Upper lobe of left lung (tissue), 6 donors: ENCODE data around the gene SLC5A8. TPM values are rescaled to one million over a fixed set of nuclear protein-coding genes. Genes with fewer than 3 reads are reported as not detected.
"Not testable (repeated sequence)": the region's sequence is repeated elsewhere in the genome, so short reads cannot be mapped to it uniquely, and the experiment has no call there.

Source experiments
- ATAC-seq, 2 donors: fragments of 200-7000 bp; cut with Tn5 transposase; one replicate each; pipeline ENCODE4 v1.9.1; 2022; ENCODE audit warnings: mild to moderate bottlenecking in 2 of 2, moderate library complexity in 2 of 2; ENCODE audit not compliant: low FRiP score in 2 of 2
- DNase-seq, 2 donors: peaks; one replicate each; pipeline ENCODE4 v3.0.0-alpha.2; 2019 to 2020
- H3K27ac ChIP-seq, 4 donors: fragments of 200-600 bp; sonication (generic); one replicate each; pipeline ENCODE4 v1.5.1; 2016 to 2019
- H3K27me3 ChIP-seq, 4 donors: fragments of 200-600 bp; sonication (generic); one replicate each; pipeline ENCODE4 v1.5.1; 2017 to 2019
- H3K36me3 ChIP-seq, 4 donors: fragments of 200-600 bp; sonication (generic); one replicate each; pipeline ENCODE4 v1.5.1; 2016 to 2019
- H3K4me1 ChIP-seq, 4 donors: fragments of 200-600 bp; sonication (generic); one replicate each; pipeline ENCODE4 v1.5.1; 2018 to 2019
- H3K4me3 ChIP-seq, 4 donors: fragments of 200-600 bp; sonication (generic); one replicate each; pipeline ENCODE4 v1.5.1; 2017 to 2019; ENCODE audit warnings: mild to moderate bottlenecking in 2 of 4, moderate library complexity in 1 of 4
- H3K9me3 ChIP-seq, 4 donors: fragments of 200-600 bp; sonication (generic); one replicate each; pipeline ENCODE4 v1.5.1; 2018 to 2019
- EP300 ChIP-seq, 4 donors: sonication (generic); formaldehyde crosslinking; IDR thresholded peaks; one replicate each; pipeline ENCODE4 v1.5.1; 2017; ENCODE audit warnings: antibody characterized with exemption in 4 of 4, control low read depth in 2 of 4
- POLR2A ChIP-seq, 4 donors: fragments of 450-650 bp; IDR thresholded peaks; one replicate each; pipeline ENCODE4 v1.5.1; 2016 to 2017; ENCODE audit warnings: antibody characterized with exemption in 4 of 4, mild to moderate bottlenecking in 2 of 4
- POLR2AphosphoS5 ChIP-seq, 2 donors: sonication (generic); formaldehyde crosslinking; IDR thresholded peaks; one replicate each; pipeline ENCODE4 v1.5.1; 2017; ENCODE audit warnings: antibody characterized with exemption in 2 of 2
- whole genome bisulfite sequencing, 2 donors: methylation state at CpG; one replicate each; pipeline ENCODE4 v1.1.5; 2017 to 2018; 5-methylcytosine and 5-hydroxymethylcytosine counted together
- total RNA-seq, 6 donors: library from RNA; depleted of rRNA in 4 of 6; stranded (reverse); fragments of >200 nt in 4 of 6; gene quantifications; one replicate each; pipeline versions ENCODE4 v1.1.0 to v1.2.1, GENCODE V29; 2016 to 2021
- TF ChIP-seq, protein P1 (sequence below), 6 experiments: fragments of 450-650 bp in 4 of 6; fragments of 200-600 bp in 2 of 6; sonication (generic) in 2 of 6; IDR thresholded peaks; one replicate each; pipeline ENCODE4 v1.5.1; 2016 to 2019; ENCODE audit warnings: antibody characterized with exemption in 6 of 6
- donor health status: DM: no; HTN: no; CAD: no; lungs with moderate emphysema.
- donor health status: DM: no; HTN: yes; CAD: no; lungs with severe emphysema.

SLC5A8 gene
- total RNA-seq, 6 donors from 2014 or later = 2.1 to 8.8 (median 7.2) TPM; not detected in 1

DNA sequence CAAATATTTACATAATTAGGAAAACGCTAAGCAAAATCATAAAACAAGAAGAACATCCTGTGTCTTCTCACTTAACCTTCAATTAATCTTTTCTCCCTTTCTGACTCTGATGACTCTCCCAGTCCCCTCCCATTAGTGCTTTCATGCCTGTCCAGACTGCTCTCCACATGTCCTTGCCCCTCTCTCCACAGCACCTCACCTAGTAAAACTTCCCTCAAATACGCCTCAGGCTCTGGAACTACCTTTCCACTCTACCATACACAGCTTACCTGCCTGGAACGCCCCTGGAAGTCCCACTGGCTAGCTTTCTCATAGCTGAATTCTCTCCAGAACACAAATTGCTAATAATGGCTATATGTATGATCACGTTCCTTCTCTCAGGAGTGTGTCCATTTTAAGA is 44.7 kb downstream of the SLC5A8 start:
- Histone ChIP-seq H3K36me3 (no peaks in the 10 kb centered on the region), H3K4me1 (no peaks in the 10 kb centered on the region), H3K9me3 (no peaks in the 10 kb centered on the region), H3K27ac (no peak overlapping the region), H3K27me3 (no peaks in the 10 kb centered on the region), H3K4me3 (no peak overlapping the region)
- 79 to 80% methylated on average over 4 of the region's 4 CpGs for WGBS, 2 donors
- DNase-seq (no peak), ATAC-seq (peak in 1 of 2 donors; percentile 30)
- no peak for TF ChIP-seq POLR2AphosphoS5 (IDR thresholded peaks at IDR 0.05)
- TF ChIP-seq POLR2A (IDR thresholded peaks at IDR 0.05) = no peak
- TF ChIP-seq, protein P1, sequence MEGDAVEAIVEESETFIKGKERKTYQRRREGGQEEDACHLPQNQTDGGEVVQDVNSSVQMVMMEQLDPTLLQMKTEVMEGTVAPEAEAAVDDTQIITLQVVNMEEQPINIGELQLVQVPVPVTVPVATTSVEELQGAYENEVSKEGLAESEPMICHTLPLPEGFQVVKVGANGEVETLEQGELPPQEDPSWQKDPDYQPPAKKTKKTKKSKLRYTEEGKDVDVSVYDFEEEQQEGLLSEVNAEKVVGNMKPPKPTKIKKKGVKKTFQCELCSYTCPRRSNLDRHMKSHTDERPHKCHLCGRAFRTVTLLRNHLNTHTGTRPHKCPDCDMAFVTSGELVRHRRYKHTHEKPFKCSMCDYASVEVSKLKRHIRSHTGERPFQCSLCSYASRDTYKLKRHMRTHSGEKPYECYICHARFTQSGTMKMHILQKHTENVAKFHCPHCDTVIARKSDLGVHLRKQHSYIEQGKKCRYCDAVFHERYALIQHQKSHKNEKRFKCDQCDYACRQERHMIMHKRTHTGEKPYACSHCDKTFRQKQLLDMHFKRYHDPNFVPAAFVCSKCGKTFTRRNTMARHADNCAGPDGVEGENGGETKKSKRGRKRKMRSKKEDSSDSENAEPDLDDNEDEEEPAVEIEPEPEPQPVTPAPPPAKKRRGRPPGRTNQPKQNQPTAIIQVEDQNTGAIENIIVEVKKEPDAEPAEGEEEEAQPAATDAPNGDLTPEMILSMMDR (IDR thresholded peaks at IDR 0.05) = no peak
- TF ChIP-seq EP300 (IDR thresholded peaks at IDR 0.05) = no peak

DNA sequence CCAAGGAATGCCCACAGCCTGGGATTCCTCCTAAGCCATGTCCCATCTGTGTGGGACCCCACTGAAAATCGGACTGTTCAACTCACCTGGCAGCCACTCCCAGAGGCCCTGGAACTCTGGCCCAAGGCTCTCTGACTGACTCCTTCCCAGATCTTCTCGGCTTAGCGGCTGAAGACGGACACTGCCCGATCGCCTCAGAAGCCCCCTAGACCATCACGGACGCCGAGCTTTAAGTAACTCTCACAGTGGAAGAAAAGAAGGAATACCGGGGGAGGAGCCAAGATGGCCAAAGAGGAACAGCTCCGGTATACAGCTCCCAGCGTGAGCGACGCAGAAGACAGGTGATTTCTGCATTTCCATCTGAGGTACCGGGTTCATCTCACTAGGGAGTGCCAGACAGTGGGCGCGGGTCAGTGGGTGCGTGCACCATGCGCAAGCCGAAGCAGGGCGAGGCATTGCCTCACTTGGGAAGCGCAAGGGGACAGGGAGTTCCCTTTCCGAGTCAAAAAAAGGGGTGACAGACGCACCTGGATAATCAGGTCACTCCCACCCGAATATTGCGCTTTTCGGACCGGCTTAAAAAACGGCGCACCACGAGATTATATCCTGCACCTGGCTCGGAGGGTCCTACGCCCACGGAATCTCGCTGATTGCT is 64.1 kb downstream of the SLC5A8 start:
- not testable (repeated sequence) for ATAC-seq, H3K27me3 ChIP-seq, H3K27ac ChIP-seq, H3K9me3 ChIP-seq, H3K36me3 ChIP-seq, H3K4me1 ChIP-seq, H3K4me3 ChIP-seq
- WGBS, 2 donors = 89% methylated on average over 35 of the region's 35 CpGs
- DNase-seq = peak in 1 of 2 donors; percentile 24

DNA sequence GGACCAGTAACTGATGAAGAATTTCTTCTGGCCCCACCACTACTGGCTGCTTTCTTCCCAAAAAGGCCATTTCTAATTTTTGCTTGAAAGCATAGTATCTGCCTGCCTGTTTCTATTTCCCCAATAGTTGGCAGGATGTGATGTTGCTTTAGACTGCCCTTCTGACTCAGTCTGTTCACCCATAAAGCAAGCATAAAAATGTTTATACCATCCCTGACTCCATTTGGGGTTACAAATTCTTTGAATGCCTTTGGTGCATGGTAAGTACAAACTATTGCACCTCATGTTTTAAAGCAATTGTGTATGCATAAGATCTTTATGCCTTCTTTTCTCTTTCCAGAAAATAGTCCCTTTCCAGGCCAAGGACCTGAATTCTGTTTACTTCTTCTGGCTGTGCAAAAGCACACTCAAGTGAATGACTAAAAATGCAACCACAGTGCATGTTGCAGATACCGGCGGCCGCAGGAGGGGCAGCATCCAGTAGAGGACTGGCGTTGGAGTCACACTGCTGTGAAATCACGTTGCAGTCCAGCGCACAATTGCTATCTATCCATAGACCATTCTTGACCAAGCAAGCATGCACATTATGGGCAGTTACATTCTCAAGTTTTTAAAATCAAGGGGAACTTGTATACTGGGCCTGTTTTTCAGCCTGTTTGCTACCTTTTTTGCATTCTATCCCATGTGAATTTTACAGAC is 82.4 kb downstream of the SLC5A8 start:
- no peaks in the 10 kb centered on the region for H3K36me3 ChIP-seq
- TF ChIP-seq EP300 (IDR thresholded peaks at IDR 0.05) (no peak), POLR2A (IDR thresholded peaks at IDR 0.05) (no peak), POLR2AphosphoS5 (IDR thresholded peaks at IDR 0.05) (no peak)
- TF ChIP-seq, protein P1 (IDR thresholded peaks at IDR 0.05) = no peak
- no peak overlapping the region for H3K27ac ChIP-seq
- H3K4me1 ChIP-seq = no peaks in the 10 kb centered on the region
- DNase-seq = peak in 1 of 2 donors; percentile 15
- ATAC-seq = no peak
- 96 to 98% methylated on average over 6 of the region's 6 CpGs for WGBS, 2 donors
- no peaks in the 10 kb centered on the region for H3K27me3 ChIP-seq
- H3K4me3 ChIP-seq = no peak overlapping the region
- H3K9me3 ChIP-seq = no peaks in the 10 kb centered on the region

DNA sequence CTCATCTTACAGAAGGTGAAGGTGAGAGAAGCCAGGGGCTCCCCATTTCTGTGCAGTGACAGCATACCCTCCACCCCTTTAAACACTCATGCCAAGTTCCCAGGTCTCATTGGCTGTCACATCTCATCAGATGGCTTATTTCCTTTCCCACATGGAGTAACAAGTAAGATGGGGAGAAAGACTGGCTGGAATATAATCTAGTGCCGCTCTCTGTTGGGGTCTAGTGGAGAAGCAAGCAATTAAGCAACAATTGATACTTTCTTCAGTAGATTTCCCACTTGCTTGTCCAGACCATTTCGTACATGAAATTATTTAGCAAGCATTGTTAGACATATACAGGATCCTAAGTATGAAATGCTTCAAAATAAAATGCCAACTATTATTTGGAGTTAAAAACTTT is 92.2 kb downstream of the SLC5A8 start:
- TF ChIP-seq POLR2A (IDR thresholded peaks at IDR 0.05) (no peak), POLR2AphosphoS5 (IDR thresholded peaks at IDR 0.05) (no peak), EP300 (IDR thresholded peaks at IDR 0.05) (no peak)
- TF ChIP-seq, protein P1 (IDR thresholded peaks at IDR 0.05) = no peak
- H3K4me1 ChIP-seq = no peaks in the 10 kb centered on the region
- H3K4me3 ChIP-seq = no peak overlapping the region
- H3K36me3 ChIP-seq = no peaks in the 10 kb centered on the region
- H3K9me3 ChIP-seq = no peaks in the 10 kb centered on the region
- no peak for ATAC-seq
- WGBS, 2 donors = 77 to 85% methylated on average over 2 of the region's 2 CpGs
- H3K27me3 ChIP-seq = no peaks in the 10 kb centered on the region
- no peak for DNase-seq
- H3K27ac ChIP-seq = no peak overlapping the region

DNA sequence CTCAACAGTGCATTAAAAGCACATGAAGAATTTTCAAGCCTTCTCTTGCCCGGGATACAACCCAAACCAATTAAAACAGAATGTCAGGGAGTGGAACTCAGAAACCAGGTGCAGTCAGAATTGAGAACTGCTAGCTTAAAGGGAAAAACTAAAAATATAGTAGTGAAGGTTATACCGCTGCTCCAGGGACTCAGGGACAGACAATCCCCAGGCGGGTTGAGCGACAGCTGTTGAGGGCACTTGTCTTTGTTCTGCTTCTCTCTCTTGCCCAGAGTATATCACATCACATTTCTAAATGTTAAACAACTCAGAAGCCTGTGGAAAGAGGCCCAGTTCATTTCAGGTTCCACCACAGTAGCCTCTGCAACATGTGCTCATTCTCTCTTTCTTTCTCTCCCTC is 93.1 kb downstream of the SLC5A8 start:
- Histone ChIP-seq H3K9me3 (no peaks in the 10 kb centered on the region), H3K4me1 (no peaks in the 10 kb centered on the region), H3K27ac (no peak overlapping the region), H3K27me3 (no peaks in the 10 kb centered on the region), H3K36me3 (no peaks in the 10 kb centered on the region), H3K4me3 (no peak overlapping the region)
- no peak for ATAC-seq
- 72 to 77% methylated on average over 4 of the region's 4 CpGs for WGBS, 2 donors
- TF ChIP-seq POLR2AphosphoS5 (IDR thresholded peaks at IDR 0.05) = no peak
- TF ChIP-seq, protein P1 (IDR thresholded peaks at IDR 0.05) = no peak
- TF ChIP-seq EP300 (IDR thresholded peaks at IDR 0.05) = no peak
- no peak for TF ChIP-seq POLR2A (IDR thresholded peaks at IDR 0.05)
- no peak for DNase-seq
